B cell (primary cell): ENCODE measurements around the gene OTX2. TPM values are rescaled to one million over a fixed set of nuclear protein-coding genes. Genes with fewer than 3 reads are reported as not detected.

Source experiments
- ATAC-seq: fragments of 200-7000 bp; cut with Tn5 transposase; one replicate; pipeline ENCODE4 v1.10.0; 2021; ENCODE audit warnings: low read depth, mild to moderate bottlenecking, moderate number of reproducible peaks, moderate library complexity
- CTCF ChIA-PET: fragments of 350-600 bp; sonication (Branson Sonifier 250); formaldehyde crosslinking; loops from one replicate; lab custom pipeline; 2021; ENCODE audit warnings: antibody characterized with exemption, inconsistent platforms; lab: Charles Lee
- POLR2A ChIA-PET: fragments of 350-600 bp; sonication (Branson Sonifier 250); formaldehyde crosslinking; loops from one replicate; lab custom pipeline; 2021; ENCODE audit warnings: antibody characterized with exemption; lab: Charles Lee
- DNase-seq: peaks from one replicate; pipeline ENCODE4 v3.0.0; 2013
- H2AFZ ChIP-seq: 2 replicates; pipeline ENCODE4 v1.6.1; 2012; ENCODE audit warnings: mild to moderate bottlenecking, low read depth, low read length; ENCODE audit not compliant: insufficient read depth, poor library complexity, severe bottlenecking
- H3K27ac ChIP-seq, 2 donors: 1 replicate in 1 of 2; 2 replicates in 1 of 2; pipeline ENCODE4 v1.5.1; 2012 to 2013; ENCODE audit warnings: low read length in 2 of 2, mild to moderate bottlenecking in 2 of 2, moderate library complexity in 1 of 2
- H3K27me3 ChIP-seq, 4 experiments: fragments of 200-600 bp in 1 of 4; sonication (generic) in 1 of 4; replicated peaks in 1 of 4; 1 replicate in 2 of 4; 2 replicates in 2 of 4; pipeline versions ENCODE4 v1.6.1 to v1.7.0; 2013 to 2016; ENCODE audit warnings: low read length in 3 of 4, mild to moderate bottlenecking in 2 of 4, mixed read lengths in 1 of 4, moderate library complexity in 1 of 4; ENCODE audit not compliant: insufficient read depth in 4 of 4, control insufficient read depth in 3 of 4; ENCODE audit errors: control extremely low read depth in 1 of 4
- H3K36me3 ChIP-seq, 2 experiments: replicated peaks in 1 of 2; 1 replicate in 1 of 2; 2 replicates in 1 of 2; pipeline versions ENCODE4 v1.6.1 to v1.7.1; 2013; ENCODE audit warnings: low read length in 1 of 2; ENCODE audit not compliant: insufficient read depth in 2 of 2, control insufficient read depth in 1 of 2; ENCODE audit errors: control extremely low read depth in 1 of 2, extremely low read depth in 1 of 2
- H3K4me1 ChIP-seq, 2 donors: fragments of 200-600 bp in 1 of 2; sonication (generic) in 1 of 2; 1 replicate in 1 of 2; 2 replicates in 1 of 2; pipeline versions ENCODE4 v1.5.1 to v1.6.1; 2013 to 2017; ENCODE audit warnings: low read length in 2 of 2; ENCODE audit not compliant: control insufficient read depth in 2 of 2, insufficient read depth in 2 of 2
- H3K4me2 ChIP-seq: replicated peaks from 2 replicates; pipeline ENCODE3; 2012; ENCODE audit warnings: mild to moderate bottlenecking, low read depth, low read length; ENCODE audit not compliant: poor library complexity, severe bottlenecking
- H3K4me3 ChIP-seq, 5 experiments: fragments of 200-600 bp in 1 of 5; sonication (generic) in 1 of 5; 1 replicate in 3 of 5; 2 replicates in 2 of 5; pipeline versions ENCODE4 v1.5.1 to v1.7.0; 2011 to 2016; ENCODE audit warnings: low read length in 4 of 5, mild to moderate bottlenecking in 4 of 5, low read depth in 2 of 5, control low read depth in 1 of 5, moderate library complexity in 1 of 5; ENCODE audit not compliant: insufficient read depth in 1 of 5; ENCODE audit errors: control extremely low read depth in 1 of 5, extremely low read depth in 1 of 5
- H3K79me2 ChIP-seq: fragments of 200-600 bp; sonication (generic); one replicate; pipeline ENCODE4 v1.6.0; 2016; ENCODE audit warnings: low read length; ENCODE audit not compliant: control insufficient read depth, insufficient read depth
- H3K9ac ChIP-seq: fragments of 200-600 bp; sonication (generic); 2 replicates; pipeline ENCODE4 v1.6.1; 2017; ENCODE audit warnings: mild to moderate bottlenecking, low read length, moderate library complexity
- H3K9me3 ChIP-seq, 3 donors: one replicate each; pipeline versions ENCODE4 v1.6.1 to v1.7.1; 2013; ENCODE audit warnings: low read length in 2 of 3; ENCODE audit not compliant: control insufficient read depth in 2 of 3, insufficient read depth in 1 of 3; ENCODE audit errors: control extremely low read depth in 1 of 3
- H4K20me1 ChIP-seq: 2 replicates; pipeline ENCODE4 v1.6.0; 2012; ENCODE audit warnings: mild to moderate bottlenecking, low read length; ENCODE audit not compliant: insufficient read depth, control insufficient read depth, poor library complexity, severe bottlenecking
- H3K27ac Mint-ChIP-seq: one replicate; pipeline ENCODE4 v1.8.0; 2021; ENCODE audit warnings: mixed read lengths
- H3K27me3 Mint-ChIP-seq: one replicate; pipeline ENCODE4 v1.8.0; 2021; ENCODE audit warnings: mixed read lengths
- H3K4me1 Mint-ChIP-seq: one replicate; pipeline ENCODE4 v1.8.0; 2021; ENCODE audit warnings: mixed read lengths
- H3K4me3 Mint-ChIP-seq: one replicate; pipeline ENCODE4 v1.8.0; 2021; ENCODE audit warnings: mixed read lengths
- H3K9me3 Mint-ChIP-seq: one replicate; pipeline ENCODE4 v1.8.0; 2022; ENCODE audit warnings: mixed read lengths; ENCODE audit not compliant: insufficient read depth
- CTCF ChIP-seq: fragments of 200-600 bp; IDR thresholded peaks from one replicate; pipeline ENCODE4 v1.8.0; 2022; ENCODE audit warnings: antibody characterized with exemption, mild to moderate bottlenecking
- EZH2 ChIP-seq: IDR thresholded peaks from 2 replicates; pipeline ENCODE4 v1.6.1; 2012; ENCODE audit warnings: borderline replicate concordance, low read depth, mild to moderate bottlenecking, moderate library complexity, low read length; ENCODE audit not compliant: insufficient read depth, poor library complexity, severe bottlenecking
- WGBS: methylation state at CpG from one replicate; pipeline ENCODE4 v1.1.5; 2013; ENCODE audit warnings: missing lambda C conversion rate; ENCODE audit not compliant: insufficient coverage; 5-methylcytosine and 5-hydroxymethylcytosine counted together
- intact Hi-C: fragments of 100-400 bp; cut with micrococcal nuclease; formaldehyde crosslinking; loops from one replicate; pipeline ENCODE4 v1.10.0; 2022
- polyA plus RNA-seq: library from polyadenylated mRNA; depleted of rRNA; stranded (reverse); fragments of >200 nt; gene quantifications from 2 replicates; pipeline ENCODE4 v1.2.3, GENCODE V29; 2012
- total RNA-seq, 2 donors: library from RNA; stranded (reverse); fragments of 120-200 nt in 1 of 2; gene quantifications; 1 replicate in 1 of 2; 2 replicates in 1 of 2; pipeline versions ENCODE4 v1.2.3 to v1.2.4, GENCODE V29; 2013 to 2022

Gene OTX2
- total and polyA plus RNA-seq, 2 donors (not counting 1 experiment from before 2014, with no cell fraction given): not detected

GRCh38 chr14:56857216-56857615 lies 46.9 kb upstream of the OTX2 start:
- DNase-seq (no peak), ATAC-seq (no peak)
- Mint-ChIP-seq H3K4me1 (peaks cover 3% of the 10 kb centered on the region), H3K4me3 (no peak overlapping the region), H3K27me3 (peaks cover 38% of the 10 kb centered on the region), H3K9me3 (no peaks in the 10 kb centered on the region), H3K27ac (no peak overlapping the region)
- Histone ChIP-seq H3K4me1 (no peaks in the 10 kb centered on the region), H3K36me3 (no peaks in the 10 kb centered on the region), H3K79me2 (no peaks in the 10 kb centered on the region), H3K4me3 (no peak overlapping the region), H3K9me3 (no peaks in the 10 kb centered on the region), H3K9ac (no peak overlapping the region), H3K27me3 (peaks cover 0 to 16% (median 3%) of the 10 kb centered on the region in 4 experiments), H3K27ac (no peak overlapping the region), H4K20me1 (no peaks in the 10 kb centered on the region), H3K4me2 (no peak overlapping the region), H2AFZ (no peak overlapping the region)
- POLR2A ChIA-PET: no interaction called here
- CTCF ChIA-PET: no interaction called here
- TF ChIP-seq CTCF: no peak
- no peak for TF ChIP-seq EZH2
- intact Hi-C loops: no loop called here
- 98% methylated on average over 4 of the region's 6 CpGs for WGBS

DNA sequence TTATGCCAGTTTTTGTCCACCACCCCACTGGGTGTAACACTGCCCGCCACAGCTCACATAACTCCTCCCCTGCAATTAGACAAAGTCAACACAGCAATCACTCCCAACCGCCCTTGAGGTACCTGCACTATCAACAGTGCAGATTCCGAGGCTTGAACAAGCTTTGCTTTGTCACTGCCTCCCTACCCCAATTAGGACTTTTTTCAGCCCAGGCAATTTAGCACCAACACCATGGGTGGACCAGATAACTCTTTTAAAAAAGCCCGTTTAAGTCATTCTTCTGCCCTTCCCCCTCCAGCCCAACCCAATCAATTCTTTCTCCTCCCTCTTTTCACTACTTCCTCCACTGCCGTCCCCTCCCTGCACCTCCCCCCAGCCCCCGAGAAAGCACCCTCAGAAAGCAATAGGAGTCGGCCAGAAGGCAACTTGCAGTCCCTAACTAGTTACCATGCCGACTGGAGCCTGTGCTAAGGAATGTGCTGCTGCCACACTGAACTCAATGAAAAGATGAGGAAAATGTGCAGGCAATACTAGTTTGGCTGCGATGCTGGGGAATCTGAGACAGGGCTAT lies 45.7 kb upstream of the OTX2 start:
- Histone ChIP-seq H3K4me3 (no peak overlapping the region), H2AFZ (no peak overlapping the region), H3K9ac (no peak overlapping the region), H3K27ac (no peak overlapping the region), H3K4me2 (no peak overlapping the region), H3K79me2 (no peaks in the 10 kb centered on the region), H3K9me3 (no peaks in the 10 kb centered on the region), H4K20me1 (no peaks in the 10 kb centered on the region), H3K36me3 (no peaks in the 10 kb centered on the region), H3K27me3 (peaks cover 0 to 16% (median 3%) of the 10 kb centered on the region in 4 experiments), H3K4me1 (no peaks in the 10 kb centered on the region)
- no peak for DNase-seq
- ATAC-seq: no peak
- ChIA-PET CTCF (no interaction called here), POLR2A (no interaction called here)
- 5% methylated on average over 7 of the region's 9 CpGs for WGBS
- H3K27ac Mint-ChIP-seq: no peak overlapping the region
- H3K9me3 Mint-ChIP-seq: no peaks in the 10 kb centered on the region
- peaks cover 42% of the 10 kb centered on the region for H3K27me3 Mint-ChIP-seq
- H3K4me1 Mint-ChIP-seq: peaks cover 3% of the 10 kb centered on the region
- no peak overlapping the region for H3K4me3 Mint-ChIP-seq
- intact Hi-C loops: no loop called here
- TF ChIP-seq EZH2: no peak
